Activated CD4-positive, alpha-beta T cell treated with anti-CD3 and anti-CD28 coated beads for 36 hours (primary cell): ENCODE results near the gene LHX2. TPM values are rescaled to one million over a fixed set of nuclear protein-coding genes. Genes with fewer than 3 reads are reported as not detected.
A peak's percentile ranks its signal among the peaks of the same experiment; 100 is the strongest.

Experiments used
- ATAC-seq: fragments of 200-7000 bp; cut with Tn5 transposase; one replicate; pipeline ENCODE4 v1.10.0; 2021; ENCODE audit warnings: mild to moderate bottlenecking, moderate library complexity
- CTCF ChIA-PET: fragments of 350-600 bp; sonication (Branson Sonifier 250); formaldehyde crosslinking; loops from one replicate; lab custom pipeline; 2021; ENCODE audit warnings: antibody characterized with exemption; lab: Charles Lee
- POLR2A ChIA-PET: fragments of 350-600 bp; sonication (Branson Sonifier 250); formaldehyde crosslinking; loops from one replicate; lab custom pipeline; 2021; ENCODE audit warnings: antibody characterized with exemption, inconsistent platforms; lab: Charles Lee
- DNase-seq: peaks from one replicate; pipeline ENCODE4 v3.0.0-alpha.2; 2020
- H3K27ac Mint-ChIP-seq: one replicate; pipeline ENCODE4 v1.8.0; 2021; ENCODE audit warnings: mixed read lengths
- H3K27me3 Mint-ChIP-seq: one replicate; pipeline ENCODE4 v1.8.0; 2021; ENCODE audit warnings: mixed read lengths
- H3K36me3 Mint-ChIP-seq: one replicate; pipeline ENCODE4 v1.8.0; 2021; ENCODE audit warnings: low read depth, mixed read lengths
- H3K4me1 Mint-ChIP-seq: one replicate; pipeline ENCODE4 v1.8.0; 2021; ENCODE audit warnings: mixed read lengths
- H3K4me3 Mint-ChIP-seq: one replicate; pipeline ENCODE4 v1.8.0; 2021; ENCODE audit warnings: mild to moderate bottlenecking, moderate library complexity, mixed read lengths
- H3K9me3 Mint-ChIP-seq: one replicate; pipeline ENCODE4 v1.8.0; 2021; ENCODE audit warnings: low read depth, mixed read lengths
- intact Hi-C, 2 experiments: fragments of 100-400 bp; cut with DNase I in 1 of 2; cut with micrococcal nuclease in 1 of 2; formaldehyde crosslinking; loops; one replicate each; pipeline versions ENCODE4 v1.14.2 to v1.15.1; 2022 to 2024; cut with DNase I, micrococcal nuclease
- total RNA-seq, 2 experiments: library from RNA; stranded (reverse); gene quantifications; one replicate each; pipeline ENCODE4 v1.2.3, GENCODE V29; 2021

LHX2 gene
- total RNA-seq, 2 experiments from 2014 or later, result not detected

DNA sequence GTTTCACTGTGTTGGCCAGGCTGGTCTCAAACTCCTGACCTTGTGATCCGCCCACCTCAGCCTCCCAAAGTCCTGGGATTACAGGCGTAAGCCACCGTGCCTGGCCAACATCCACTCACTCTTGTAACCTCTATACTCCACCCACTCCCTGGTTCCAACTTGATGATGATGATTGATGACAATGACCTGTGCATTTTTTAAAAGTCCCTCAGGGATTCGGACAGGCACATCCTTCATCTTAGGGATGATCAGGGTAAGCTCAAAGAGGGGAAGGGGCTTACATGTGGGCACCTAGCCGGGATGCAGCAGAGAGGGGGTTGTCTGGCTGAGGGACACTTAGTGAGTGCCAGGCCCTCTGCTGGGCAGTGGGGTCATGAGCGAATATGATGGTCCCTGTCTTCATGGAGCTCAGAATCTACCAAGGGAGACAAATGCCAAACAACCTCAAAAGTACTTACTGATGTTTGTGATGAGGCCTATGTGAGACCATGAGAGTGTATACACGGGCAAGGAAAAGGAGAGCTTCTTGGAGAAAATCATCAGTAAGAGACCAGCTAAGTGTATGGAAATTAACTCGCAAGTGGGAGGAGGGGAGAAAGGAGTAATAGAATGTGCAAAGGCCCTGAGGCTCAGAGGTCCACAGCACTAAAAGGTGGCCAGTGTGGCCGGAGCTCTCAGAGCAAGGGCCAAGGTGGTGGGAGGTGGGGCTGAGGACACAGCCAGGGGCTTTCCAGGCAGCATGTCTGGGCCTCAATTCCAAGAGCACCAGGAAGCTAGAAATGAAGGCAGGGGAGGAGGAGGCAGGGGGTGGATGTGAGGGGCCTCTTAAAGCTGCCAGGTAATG, 27.4 kb downstream of the LHX2 start:
- POLR2A ChIA-PET, result no interaction called here
- Mint-ChIP-seq H3K27ac (no peak overlapping the region), H3K4me1 (peaks cover 14% of the 10 kb centered on the region), H3K36me3 (no peaks in the 10 kb centered on the region), H3K4me3 (no peak overlapping the region), H3K27me3 (peaks cover 61% of the 10 kb centered on the region), H3K9me3 (no peaks in the 10 kb centered on the region)
- ATAC-seq (no peak), DNase-seq (no peak)
- CTCF ChIA-PET, result interaction anchor here (0.6 to 2.0 kb wide), 5 partner anchors 13 to 494 kb away, joined by 3 to 10 read pairs (median 3); no protein-coding TSS in a partner anchor
- intact Hi-C loops, result no loop called here

- Mint-ChIP-seq H3K4me1 (peaks cover 14% of the 10 kb centered on the region), H3K9me3 (no peaks in the 10 kb centered on the region), H3K27me3 (peaks cover 60% of the 10 kb centered on the region), H3K4me3 (no peak overlapping the region), H3K27ac (peak overlapping the region; percentile 56), H3K36me3 (no peaks in the 10 kb centered on the region)
- ATAC-seq (peak; percentile 76), DNase-seq (peak; percentile 47)
- intact Hi-C loops, result loop anchor here (2.0 to 10.0 kb wide), 3 partner anchors 78 to 638 kb away; no protein-coding TSS in a partner anchor
- CTCF ChIA-PET, result interaction anchor here (0.6 to 3.3 kb wide), 22 partner anchors 11 to 660 kb away, joined by 3 to 16 read pairs (median 4); no protein-coding TSS in a partner anchor
- POLR2A ChIA-PET, result no interaction called here
Measured at GRCh38 chr9:124040186-124040931, 28.8 kb downstream of the LHX2 start.

DNA sequence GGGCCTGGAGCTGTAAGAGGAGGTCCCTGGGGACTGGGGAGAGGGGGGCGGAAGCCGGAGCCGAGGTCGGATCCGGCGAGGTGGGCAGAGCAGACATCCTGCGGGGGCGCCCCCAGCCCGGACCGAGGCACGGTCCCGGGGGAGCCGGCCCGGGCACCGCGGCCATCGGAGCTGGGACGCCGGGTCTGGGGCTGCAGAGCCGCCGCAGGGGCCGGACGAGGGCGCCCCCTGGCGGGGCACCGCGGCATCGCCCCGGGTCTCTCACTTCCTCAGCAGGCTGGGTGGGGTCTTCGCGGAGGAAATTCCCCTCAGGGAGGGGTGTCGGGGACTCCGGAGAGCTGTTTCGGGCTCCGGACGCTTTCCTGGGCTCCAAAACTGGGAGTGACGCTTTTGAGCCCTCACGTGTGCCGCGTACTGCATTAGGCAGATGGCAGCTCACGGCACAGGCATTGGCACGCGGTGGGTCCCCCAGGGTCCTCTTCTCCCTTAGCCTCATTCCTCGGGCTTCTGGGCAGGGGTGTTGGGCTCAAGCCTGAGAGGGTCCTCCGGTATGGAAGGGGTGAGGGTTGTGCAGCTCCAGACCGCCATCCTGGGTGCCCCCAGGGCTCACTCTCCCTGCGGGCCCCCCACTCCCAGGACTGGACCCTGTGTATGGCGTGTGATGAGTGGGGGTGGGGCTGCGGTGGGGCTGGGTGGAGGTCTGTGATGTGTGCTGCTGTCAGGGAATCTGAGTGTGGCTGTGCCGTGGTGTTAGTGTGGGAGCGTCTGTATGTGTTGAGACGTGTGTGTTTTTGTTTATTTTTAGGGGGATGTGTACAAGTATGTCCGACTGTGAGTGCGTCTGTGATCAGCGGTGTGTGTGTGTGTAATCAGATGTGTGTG, 29.6 kb downstream of the LHX2 start:
- Mint-ChIP-seq H3K4me3 (no peak overlapping the region), H3K36me3 (no peaks in the 10 kb centered on the region), H3K9me3 (no peaks in the 10 kb centered on the region), H3K4me1 (peaks cover 14% of the 10 kb centered on the region), H3K27ac (peak overlapping the region; percentile 55), H3K27me3 (peaks cover 59% of the 10 kb centered on the region)
- intact Hi-C loops, result loop anchor here (1.0 to 10.0 kb wide), 6 partner anchors 79 to 687 kb away; no protein-coding TSS in a partner anchor
- DNase-seq (peak; percentile 72), ATAC-seq (peak; percentile 46)
- ChIA-PET POLR2A (no interaction called here), CTCF (interaction anchor here (0.6 to 3.3 kb wide), 24 partner anchors 10 to 661 kb away, joined by 3 to 16 read pairs (median 3); no protein-coding TSS in a partner anchor)

- no peaks in the 10 kb centered on the region for H3K36me3 Mint-ChIP-seq
- intact Hi-C loops, result loop anchor here (1.0 to 10.0 kb wide), 6 partner anchors 79 to 687 kb away; no protein-coding TSS in a partner anchor
- peaks cover 14% of the 10 kb centered on the region for H3K4me1 Mint-ChIP-seq
- DNase-seq (no peak), ATAC-seq (no peak)
- H3K4me3 Mint-ChIP-seq, result no peak overlapping the region
- H3K27ac Mint-ChIP-seq, result peak overlapping the region; percentile 55
- peaks cover 60% of the 10 kb centered on the region for H3K27me3 Mint-ChIP-seq
- H3K9me3 Mint-ChIP-seq, result no peaks in the 10 kb centered on the region
- ChIA-PET CTCF (interaction anchor here (0.7 to 3.3 kb wide), 11 partner anchors 10 to 954 kb away, joined by 3 to 16 read pairs (median 4); no protein-coding TSS in a partner anchor), POLR2A (no interaction called here)
Measured at GRCh38 chr9:124041817-124042116, 30.2 kb downstream of the LHX2 start.

- Mint-ChIP-seq H3K4me3 (no peak overlapping the region), H3K27me3 (peaks cover 64% of the 10 kb centered on the region), H3K36me3 (no peaks in the 10 kb centered on the region), H3K9me3 (no peaks in the 10 kb centered on the region), H3K4me1 (peaks cover 14% of the 10 kb centered on the region), H3K27ac (no peak overlapping the region)
- intact Hi-C loops, result loop anchor here in 1 of 2 experiments (5.0 to 10.0 kb wide), 2 partner anchors 80 to 637 kb away; no protein-coding TSS in a partner anchor
- ChIA-PET CTCF (interaction anchor here (0.6 to 3.3 kb wide), 7 partner anchors 9 to 953 kb away, joined by 3 to 16 read pairs (median 4); no protein-coding TSS in a partner anchor), POLR2A (no interaction called here)
- ATAC-seq (no peak), DNase-seq (no peak)
Measured at GRCh38 chr9:124042201-124042721, 30.7 kb downstream of the LHX2 start.

GRCh38 chr9:124044448-124044847, 32.9 kb downstream of the LHX2 start:
- Mint-ChIP-seq H3K4me1 (peaks cover 13% of the 10 kb centered on the region), H3K27me3 (peaks cover 59% of the 10 kb centered on the region), H3K4me3 (no peak overlapping the region), H3K27ac (no peak overlapping the region), H3K9me3 (no peaks in the 10 kb centered on the region), H3K36me3 (no peaks in the 10 kb centered on the region)
- ChIA-PET CTCF (no interaction called here), POLR2A (no interaction called here)
- DNase-seq, result no peak
- intact Hi-C loops, result loop anchor here in 1 of 2 experiments (5.0 to 10.0 kb wide), 2 partner anchors 82 to 640 kb away; no protein-coding TSS in a partner anchor
- ATAC-seq, result no peak

DNA sequence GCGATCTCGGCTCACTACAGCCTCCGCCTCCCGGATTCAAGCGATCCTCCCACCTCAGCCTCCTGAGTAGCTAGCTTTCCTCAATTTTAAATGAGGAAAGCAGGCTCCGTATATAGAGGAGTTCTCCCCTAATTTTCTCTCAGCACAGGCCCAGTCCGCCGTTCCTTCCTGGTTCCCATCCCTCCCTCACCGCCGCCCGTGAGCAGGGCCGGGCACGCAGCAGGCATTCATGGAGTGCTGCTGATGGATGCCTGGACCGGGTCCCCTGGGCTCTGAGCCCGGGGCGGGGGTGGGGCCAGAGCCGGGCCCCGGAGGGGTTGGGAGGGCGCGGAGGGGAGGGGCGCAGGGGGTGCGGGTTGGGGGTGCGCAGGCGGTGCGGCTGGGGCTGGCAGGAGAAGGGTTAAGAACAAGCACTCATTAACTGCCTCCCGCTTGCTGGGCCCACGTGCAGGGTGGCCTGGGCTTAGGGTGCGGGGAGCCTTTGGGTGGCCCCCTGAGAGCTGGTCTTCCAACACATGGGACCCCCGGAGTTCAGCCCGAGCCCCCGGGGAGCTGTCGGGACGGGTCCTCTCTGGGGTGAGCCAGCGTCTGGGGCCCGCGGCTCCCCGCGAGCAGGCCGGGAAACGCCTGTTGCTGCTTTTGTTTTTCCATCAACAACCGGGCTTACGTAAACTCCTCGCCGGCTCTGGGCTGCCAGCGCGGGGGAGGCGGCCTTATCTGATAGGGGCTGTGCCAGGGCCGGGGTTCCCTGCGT, 33.7 kb downstream of the LHX2 start:
- peak; percentile 53 for DNase-seq
- Mint-ChIP-seq H3K36me3 (no peaks in the 10 kb centered on the region), H3K27me3 (peaks cover 53% of the 10 kb centered on the region), H3K9me3 (no peaks in the 10 kb centered on the region), H3K4me1 (peaks cover 10% of the 10 kb centered on the region), H3K27ac (no peak overlapping the region), H3K4me3 (no peak overlapping the region)
- intact Hi-C loops, result loop anchor here in 1 of 2 experiments (10.0 kb wide), 1 partner anchor 640 kb away; no protein-coding TSS in a partner anchor
- POLR2A ChIA-PET, result no interaction called here
- CTCF ChIA-PET, result no interaction called here
- peak; percentile 31 for ATAC-seq

- peaks cover 6% of the 10 kb centered on the region for H3K4me1 Mint-ChIP-seq
- ATAC-seq (no peak), DNase-seq (no peak)
- H3K4me3 Mint-ChIP-seq, result no peak overlapping the region
- H3K36me3 Mint-ChIP-seq, result no peaks in the 10 kb centered on the region
- intact Hi-C loops, result loop anchor here in 1 of 2 experiments (10.0 kb wide), 1 partner anchor 641 kb away; no protein-coding TSS in a partner anchor
- H3K27ac Mint-ChIP-seq, result no peak overlapping the region
- no peaks in the 10 kb centered on the region for H3K9me3 Mint-ChIP-seq
- POLR2A ChIA-PET, result no interaction called here
- peaks cover 54% of the 10 kb centered on the region for H3K27me3 Mint-ChIP-seq
- CTCF ChIA-PET, result no interaction called here
Measured at GRCh38 chr9:124045830-124046177, 34.2 kb downstream of the LHX2 start.

- H3K27me3 Mint-ChIP-seq, result peaks cover 56% of the 10 kb centered on the region
- H3K27ac Mint-ChIP-seq, result no peak overlapping the region
- no peak overlapping the region for H3K4me3 Mint-ChIP-seq
- POLR2A ChIA-PET, result no interaction called here
- no peaks in the 10 kb centered on the region for H3K36me3 Mint-ChIP-seq
- CTCF ChIA-PET, result no interaction called here
- intact Hi-C loops, result loop anchor here in 1 of 2 experiments (10.0 kb wide), 1 partner anchor 641 kb away; no protein-coding TSS in a partner anchor
- ATAC-seq (no peak), DNase-seq (no peak)
- peaks cover 4% of the 10 kb centered on the region for H3K4me1 Mint-ChIP-seq
- no peaks in the 10 kb centered on the region for H3K9me3 Mint-ChIP-seq
Measured at GRCh38 chr9:124046189-124046588, 34.6 kb downstream of the LHX2 start.

DNA sequence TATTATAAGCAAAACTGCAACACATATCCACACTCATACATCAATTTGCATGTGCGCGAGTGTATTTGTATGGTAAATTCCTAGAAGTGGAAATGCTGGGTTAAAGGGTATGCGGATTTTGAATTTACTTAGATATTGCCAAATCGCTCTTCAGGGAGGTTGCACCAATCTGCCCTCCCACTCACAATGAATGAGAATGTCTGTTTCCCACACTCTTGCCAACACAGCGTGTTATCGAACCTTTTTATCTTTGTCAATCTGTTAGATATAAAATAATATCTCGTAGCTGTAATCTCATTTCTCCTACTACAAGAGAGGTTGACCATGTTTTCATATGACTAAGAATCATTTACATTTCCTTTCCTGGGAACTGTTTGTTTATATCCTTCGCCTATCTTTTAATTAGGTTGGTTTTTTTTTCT, 35.7 kb downstream of the LHX2 start:
- intact Hi-C loops, result loop anchor here in 1 of 2 experiments (10.0 kb wide), 1 partner anchor 642 kb away; no protein-coding TSS in a partner anchor
- CTCF ChIA-PET, result no interaction called here
- Mint-ChIP-seq H3K9me3 (no peaks in the 10 kb centered on the region), H3K4me1 (no peaks in the 10 kb centered on the region), H3K4me3 (no peak overlapping the region), H3K27ac (no peak overlapping the region), H3K36me3 (no peaks in the 10 kb centered on the region), H3K27me3 (peaks cover 53% of the 10 kb centered on the region)
- ATAC-seq (no peak), DNase-seq (no peak)
- POLR2A ChIA-PET, result no interaction called here
